GM19239 (cell line): Measurements from ENCODE around the gene ARPC4.
"Not testable (repeated sequence)": the region's sequence is repeated elsewhere in the genome, so short reads cannot be mapped to it uniquely, and the experiment has no call there.

Source experiments
- DNase-seq: peaks from one replicate; pipeline ENCODE4 v3.0.0; 2011; ENCODE audit warnings: low spot score; ENCODE audit not compliant: insufficient read length
- FAIRE-seq: peaks from 2 replicates; lab custom pipeline; 2011; peaks lifted over from hg19 to GRCh38; lab: Jason Lieb, UNC

The ARPC4 gene

DNA sequence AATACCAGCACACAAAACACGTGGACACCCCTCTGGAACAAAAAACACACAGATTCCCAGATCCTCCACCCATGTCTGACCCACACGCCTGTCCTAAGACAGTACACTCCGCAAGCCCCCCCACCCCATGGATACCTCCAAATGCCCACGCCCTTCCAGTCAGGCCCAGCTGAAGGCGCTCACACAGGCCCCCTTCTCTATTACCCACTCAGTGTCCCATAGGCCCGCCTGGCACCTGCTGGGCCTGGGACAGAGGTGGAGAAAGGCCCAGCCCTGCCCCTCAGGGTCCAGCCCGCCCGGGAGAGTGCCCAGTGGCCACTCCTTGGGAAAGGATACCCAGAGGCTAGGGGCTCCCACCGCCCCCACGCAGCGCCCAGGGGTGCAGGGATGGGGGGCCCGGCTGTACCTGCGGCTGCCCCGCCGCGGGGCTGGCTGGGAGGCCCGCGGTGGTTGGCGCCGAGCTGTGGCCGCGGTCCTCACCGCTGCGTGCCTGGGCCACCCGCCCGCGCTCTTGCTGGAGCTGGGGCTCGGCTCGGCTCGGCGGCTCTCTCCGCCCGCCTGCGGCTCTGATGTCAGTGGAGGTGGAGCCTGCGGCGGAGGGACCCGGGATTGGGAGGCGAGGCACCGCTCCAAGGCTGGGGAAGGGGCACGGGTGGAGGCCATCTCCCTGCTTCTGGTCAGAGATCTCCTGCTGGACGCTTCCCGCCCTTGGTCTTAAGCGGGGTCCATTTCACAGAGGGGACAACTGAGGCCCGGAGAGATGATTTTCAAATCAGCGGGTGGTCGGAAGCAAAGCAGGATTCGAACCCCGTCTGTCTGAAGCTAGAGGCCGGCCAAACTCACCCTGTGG lies 23.2 kb upstream of the ARPC4 start, which contains the start of gene CAMK1:
Gene CAMK1, minus strand, starts transcription at position 522 of the 850 bp plus-strand sequence. CDS start 2,198 bp downstream, outside the sequence.
- no peak for FAIRE-seq
- DNase-seq = peak; percentile 59

DNA sequence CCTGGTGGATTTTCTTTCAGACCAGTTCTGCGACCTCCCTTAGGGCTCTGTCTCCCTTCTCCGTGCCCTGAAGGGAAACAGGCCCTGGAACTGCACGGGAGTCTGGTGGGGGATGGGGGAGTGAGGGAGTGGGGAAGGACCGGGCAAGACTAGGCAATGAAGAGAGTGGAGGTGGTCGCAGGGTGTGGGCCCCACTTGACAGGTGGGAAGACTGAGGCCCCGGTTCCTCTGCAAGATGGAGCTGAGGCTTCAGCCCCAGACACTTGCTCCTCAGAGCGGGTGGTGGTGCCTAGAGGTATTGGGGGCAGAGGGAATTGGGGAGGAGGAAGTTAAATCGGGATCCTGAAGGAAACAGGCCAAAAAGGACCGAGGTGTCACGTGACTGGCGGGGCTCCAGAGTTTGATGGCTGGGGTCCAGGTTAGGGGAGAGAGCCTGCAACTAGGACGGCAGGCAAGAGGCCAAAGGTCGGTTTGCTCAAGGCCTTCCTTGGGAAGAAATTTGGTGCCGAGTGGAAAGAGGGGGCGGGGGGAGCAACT lies 22.5 kb upstream of the ARPC4 start:
- FAIRE-seq = no peak
- no peak for DNase-seq

GRCh38 chr3:9771007-9771406 lies 21.9 kb upstream of the ARPC4 start:
- not testable (repeated sequence) for DNase-seq, FAIRE-seq

DNA sequence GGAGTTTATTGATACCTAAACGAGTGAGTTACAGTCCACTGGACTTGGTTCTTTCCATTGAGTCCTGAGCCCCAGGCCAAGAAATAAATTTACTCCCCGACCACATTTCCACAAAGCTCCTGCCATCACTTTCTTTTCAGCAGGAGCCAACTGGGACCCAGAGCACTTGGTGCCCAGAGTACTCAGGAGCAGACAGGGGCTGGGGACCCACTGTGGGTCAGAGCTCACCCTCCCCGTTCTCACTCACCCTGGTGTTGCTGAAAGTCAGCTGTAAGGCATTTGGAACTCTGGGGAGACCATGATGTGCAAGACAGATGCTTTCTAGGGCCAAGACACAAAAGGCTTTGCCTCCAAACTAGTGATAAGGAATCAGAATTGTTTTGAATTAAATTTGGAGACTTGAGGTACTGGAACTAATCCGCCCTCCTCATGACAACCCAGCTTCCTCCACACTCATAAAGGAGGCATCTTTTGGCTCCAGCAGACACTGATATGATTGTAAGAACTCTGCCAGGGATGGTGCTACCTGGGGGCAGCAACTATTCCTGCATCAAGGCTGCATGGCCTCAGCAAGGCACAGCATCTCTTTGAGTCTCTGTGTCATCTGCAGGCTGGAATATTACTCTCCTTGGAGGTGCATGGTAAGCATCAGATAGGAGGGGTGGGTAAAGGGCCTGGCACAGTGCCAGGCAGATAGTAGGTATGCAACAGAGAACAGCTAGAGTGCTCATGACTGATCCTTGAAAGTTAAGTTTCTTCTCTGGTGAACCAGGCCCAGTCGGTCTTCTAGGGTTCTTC lies 15.8 kb upstream of the ARPC4 start:
- FAIRE-seq (no peak), DNase-seq (no peak)

- DNase-seq (no peak), FAIRE-seq (no peak)
Observed at GRCh38 chr3:9777694-9778021, 15.2 kb upstream of the ARPC4 start.

GRCh38 chr3:9778143-9779074 lies 14.5 kb upstream of the ARPC4 start:
- no peak for DNase-seq
- FAIRE-seq = no peak

GRCh38 chr3:9779075-9779593 lies 13.7 kb upstream of the ARPC4 start:
- FAIRE-seq (no peak), DNase-seq (no peak)

- FAIRE-seq = peak; percentile 60
- no peak for DNase-seq
Observed at GRCh38 chr3:9779721-9780457, 13.0 kb upstream of the ARPC4 start.

DNA sequence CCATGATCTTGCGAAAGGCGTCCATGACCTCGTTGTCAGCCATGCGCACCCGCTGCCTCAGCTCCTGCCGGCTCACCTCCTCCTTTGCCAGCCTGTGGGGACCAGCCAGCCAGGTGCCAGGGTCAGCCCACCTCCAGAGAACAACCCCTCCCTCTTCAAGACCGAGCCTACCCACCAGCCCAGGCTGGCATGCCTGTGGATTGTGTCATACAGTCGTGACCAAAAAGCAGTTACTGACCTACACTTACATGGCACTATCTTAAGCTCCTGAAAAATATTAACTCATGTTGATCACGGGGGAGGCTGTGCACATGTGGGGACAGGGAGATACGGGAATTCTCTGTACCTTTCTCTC lies 12.4 kb upstream of the ARPC4 start:
- DNase-seq (no peak), FAIRE-seq (no peak)

DNA sequence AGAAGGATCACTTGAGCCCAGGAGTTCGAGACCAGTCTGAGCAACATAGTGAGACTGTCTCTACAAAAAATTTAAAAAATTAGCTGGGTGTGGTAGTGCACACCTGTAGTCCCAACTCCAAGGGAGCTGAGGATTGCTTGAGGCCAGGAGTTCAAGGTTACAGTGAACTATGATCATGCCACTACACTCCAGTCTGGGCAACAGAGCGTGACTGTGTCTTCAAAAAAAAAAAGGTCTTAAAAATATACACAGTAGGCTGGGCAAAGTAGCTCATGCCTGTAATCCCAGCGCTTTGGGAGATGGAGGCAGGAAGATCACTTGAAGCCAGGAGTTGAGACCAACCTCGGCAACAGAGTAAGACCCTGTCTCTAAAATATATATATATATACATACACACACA lies 12.0 kb upstream of the ARPC4 start:
- FAIRE-seq (no peak), DNase-seq (no peak)

DNA sequence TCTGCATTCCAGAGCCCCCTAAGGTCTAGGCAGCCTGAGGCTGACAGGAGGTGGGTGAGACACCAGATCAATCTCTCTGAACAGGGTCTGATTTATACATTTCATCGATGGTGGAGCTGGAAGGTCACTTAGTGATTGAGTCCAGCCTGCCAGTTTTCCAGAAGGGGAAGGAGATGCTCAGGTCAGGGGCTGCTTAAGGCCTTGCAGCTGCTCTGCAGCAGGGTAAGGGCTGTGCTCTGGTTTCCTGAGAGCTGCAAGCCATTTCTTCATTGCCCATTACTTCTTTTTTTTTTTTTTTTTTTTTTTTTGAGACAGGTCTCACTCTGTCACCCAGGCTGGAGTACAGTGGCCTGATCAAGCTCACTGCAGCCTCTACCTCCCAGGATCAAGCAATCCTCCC lies 11.3 kb upstream of the ARPC4 start:
- DNase-seq (no peak), FAIRE-seq (no peak)

DNA sequence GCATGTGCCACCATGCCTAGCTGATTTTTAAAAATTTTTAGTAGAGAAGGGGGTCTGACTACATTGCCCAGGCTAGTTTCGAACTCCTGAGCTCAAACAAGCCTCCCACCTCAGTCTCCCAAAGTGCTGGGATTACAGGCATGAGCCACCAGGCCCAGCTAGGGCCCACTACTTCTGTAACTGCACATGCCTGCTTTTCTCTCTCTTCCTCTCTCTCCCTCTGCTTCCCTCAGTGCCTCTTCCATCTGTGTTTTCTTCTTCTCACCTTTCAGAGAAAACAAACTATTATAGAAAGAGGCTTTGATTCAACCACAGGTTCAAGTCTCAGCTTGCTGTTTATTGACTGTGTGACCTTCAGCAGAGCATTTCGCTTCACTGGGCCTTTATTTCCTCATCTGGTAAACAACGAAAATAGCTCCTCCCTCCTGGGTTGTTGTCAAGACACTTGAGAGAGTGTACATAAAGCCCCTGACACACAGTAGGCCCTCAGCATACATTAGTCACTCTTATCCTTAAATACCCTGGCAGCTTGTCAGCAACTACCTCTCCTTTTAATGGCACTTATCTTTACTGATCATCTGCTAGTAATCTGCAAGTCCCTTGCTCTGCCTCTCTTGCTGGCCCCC lies 10.8 kb upstream of the ARPC4 start:
- DNase-seq (no peak), FAIRE-seq (no peak)

GRCh38 chr3:9782770-9783169 lies 10.1 kb upstream of the ARPC4 start:
- FAIRE-seq = no peak

GRCh38 chr3:9783954-9784353 lies 8.9 kb upstream of the ARPC4 start:
- FAIRE-seq = no peak

More at GRCh38 chr3:9782770-9783169, 10.1 kb upstream of the ARPC4 start:
- DNase-seq = no peak

DNA sequence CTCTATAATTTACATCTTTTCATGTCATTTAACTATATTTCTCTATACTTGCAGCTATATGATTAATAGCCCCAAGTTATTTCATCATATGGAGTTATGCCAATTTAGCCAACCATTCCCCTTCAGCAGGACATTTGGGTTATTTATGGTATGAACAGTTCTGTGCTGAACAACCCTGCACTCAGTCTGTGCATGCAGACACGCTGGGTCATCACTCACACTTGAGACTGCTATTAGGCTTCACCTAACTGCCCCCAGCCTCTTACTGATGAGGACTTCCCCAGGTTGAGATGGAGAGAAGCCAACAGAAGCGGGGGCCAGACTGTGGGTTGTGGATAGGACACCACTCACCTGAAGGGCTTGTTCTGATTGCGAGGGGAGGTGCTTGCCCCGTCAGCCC lies 7.9 kb upstream of the ARPC4 start:
- no peak for DNase-seq
- no peak for FAIRE-seq

More at GRCh38 chr3:9783954-9784353, 8.9 kb upstream of the ARPC4 start:
- no peak for DNase-seq

DNA sequence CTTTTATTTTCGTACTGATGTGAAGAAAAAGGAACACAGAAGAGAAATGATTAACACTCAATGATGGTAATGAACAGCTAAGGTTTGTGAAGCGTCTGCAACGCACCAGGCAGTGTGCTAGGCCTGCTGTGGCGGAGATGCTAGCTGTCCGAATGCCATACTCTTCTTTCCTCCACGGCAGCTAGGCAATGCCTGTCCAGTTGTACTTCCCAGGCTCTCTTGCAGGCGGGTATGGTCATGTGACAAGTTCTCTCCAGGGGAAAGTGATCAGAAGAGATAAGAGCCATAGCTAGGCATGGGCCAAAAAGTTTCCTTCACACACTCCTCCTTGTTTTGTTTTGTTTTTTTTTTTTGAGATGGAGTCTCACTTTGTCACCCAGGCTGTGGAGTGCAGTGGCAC lies 7.3 kb upstream of the ARPC4 start:
- FAIRE-seq (no peak), DNase-seq (no peak)

DNA sequence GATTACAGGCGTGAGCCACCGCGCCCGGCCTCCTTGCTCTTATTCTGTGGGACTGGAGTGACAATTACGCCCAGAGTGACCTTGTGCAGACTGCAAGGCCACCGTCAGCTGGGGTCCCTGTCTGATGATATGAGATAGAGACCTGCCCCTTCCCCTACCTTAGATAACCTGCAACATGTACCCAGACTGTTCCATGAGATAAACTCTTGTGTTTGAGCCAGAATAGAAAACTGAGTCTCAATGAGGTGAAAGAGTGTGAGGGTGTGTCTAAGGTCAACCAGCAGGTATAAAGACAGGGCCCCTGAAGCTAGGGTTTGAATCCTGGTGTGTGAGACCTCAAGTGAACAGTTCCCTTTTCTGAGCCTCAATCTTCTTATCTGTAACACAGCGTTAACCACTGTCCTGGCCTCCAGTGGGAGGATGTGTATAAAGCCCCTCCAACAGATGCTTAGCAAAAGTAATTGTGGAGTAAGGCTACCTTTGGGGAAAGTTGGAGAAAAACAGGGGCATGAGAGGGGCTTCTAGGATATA lies 6.6 kb upstream of the ARPC4 start:
- DNase-seq (no peak), FAIRE-seq (no peak)

GRCh38 chr3:9786825-9787669 lies 5.8 kb upstream of the ARPC4 start:
- FAIRE-seq (no peak), DNase-seq (no peak)
